ENCODE results near the gene WDR49.

DNA sequence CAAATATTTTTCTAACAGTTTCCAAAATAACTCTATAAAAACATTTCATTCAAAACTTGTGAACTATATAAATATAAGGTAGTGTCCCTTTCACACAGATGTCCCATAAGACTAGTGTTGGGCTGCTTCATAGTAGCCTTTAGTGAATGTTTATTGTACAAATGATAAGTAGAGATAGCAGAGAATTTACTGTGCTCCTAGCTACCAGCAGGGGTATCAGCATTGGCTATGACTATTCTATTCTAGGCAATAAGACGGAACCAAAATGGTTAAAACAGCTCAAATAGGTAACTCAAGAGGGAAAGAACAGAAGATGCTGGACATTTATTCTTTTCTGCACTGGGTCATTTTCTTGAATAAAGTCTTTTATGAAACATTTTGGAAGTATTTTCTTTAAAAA, 202.5 kb downstream of the WDR49 start:
- TF ChIP-seq FOXM1 (IDR thresholded peaks at IDR 0.05; ENCODE audit: borderline replicate concordance, low read depth) (no peak), TCF12 (IDR thresholded peaks at IDR 0.05; ENCODE audit: low read depth) (no peak), RAD21 (IDR thresholded peaks at IDR 0.05; ENCODE audit: low read depth) (no peak), EGR1 (IDR thresholded peaks at IDR 0.05) (no peak), CEBPB (IDR thresholded peaks at IDR 0.05) (no peak)
- TF ChIP-seq, protein P1, sequence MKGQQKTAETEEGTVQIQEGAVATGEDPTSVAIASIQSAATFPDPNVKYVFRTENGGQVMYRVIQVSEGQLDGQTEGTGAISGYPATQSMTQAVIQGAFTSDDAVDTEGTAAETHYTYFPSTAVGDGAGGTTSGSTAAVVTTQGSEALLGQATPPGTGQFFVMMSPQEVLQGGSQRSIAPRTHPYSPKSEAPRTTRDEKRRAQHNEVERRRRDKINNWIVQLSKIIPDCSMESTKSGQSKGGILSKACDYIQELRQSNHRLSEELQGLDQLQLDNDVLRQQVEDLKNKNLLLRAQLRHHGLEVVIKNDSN (IDR thresholded peaks at IDR 0.05), result no peak

Data from Ishikawa (cell line).